Panc1 (cell line): ENCODE data around the gene ZNF593. TPM values are rescaled to one million over a fixed set of nuclear protein-coding genes. Genes with fewer than 3 reads are reported as not detected.

Source experiments
- ATAC-seq: fragments of 200-7000 bp; cut with Tn5 transposase; 2 replicates; pipeline ENCODE4 v1.9.1; 2020; ENCODE audit warnings: mild to moderate bottlenecking, moderate library complexity
- BruUV-seq: library from RNA; stranded (reverse); fragments of 400-500 nt; replicated peaks from 2 replicates; lab custom pipeline; 2021; lab: Mats Ljungman, UMichigan
- CTCF ChIA-PET: fragments of 300-600 bp; sonication (Branson Sonifier 250); formaldehyde crosslinking; loops from one replicate; lab custom pipeline; 2022; ENCODE audit warnings: antibody characterized with exemption; lab: Charles Lee
- POLR2A ChIA-PET: fragments of 300-600 bp; sonication (Branson Sonifier 250); formaldehyde crosslinking; loops from one replicate; lab custom pipeline; 2022; ENCODE audit warnings: antibody characterized with exemption; lab: Charles Lee
- DNase-seq: peaks from one replicate; pipeline ENCODE4 v3.0.0-alpha.2; 2010; ENCODE audit warnings: low read depth, low spot score
- H3K27ac ChIP-seq: 2 replicates; pipeline ENCODE4 v1.5.1; 2011; ENCODE audit warnings: mild to moderate bottlenecking, low read length, inconsistent platforms
- H3K27me3 ChIP-seq: fragments of 200-500 bp; sonication (Bioruptor generic); 2 replicates; pipeline ENCODE4 v1.6.0; 2014; ENCODE audit warnings: low read length, inconsistent platforms; ENCODE audit not compliant: control insufficient read depth, insufficient read depth
- H3K36me3 ChIP-seq: fragments of 200-500 bp; sonication (Bioruptor generic); 2 replicates; pipeline ENCODE4 v1.5.1; 2014; ENCODE audit warnings: inconsistent platforms, mild to moderate bottlenecking, low read length, moderate library complexity; ENCODE audit not compliant: control insufficient read depth, insufficient read depth
- H3K4me1 ChIP-seq: 2 replicates; pipeline ENCODE4 v1.5.1; 2011; ENCODE audit warnings: inconsistent platforms, mild to moderate bottlenecking, low read length, moderate library complexity; ENCODE audit not compliant: control insufficient read depth, insufficient read depth
- H3K4me3 ChIP-seq, 2 experiments: 2 replicates each; pipeline ENCODE4 v1.5.1; 2011 to 2012; ENCODE audit warnings: low read depth in 2 of 2, low read length in 2 of 2, mild to moderate bottlenecking in 2 of 2, inconsistent platforms in 1 of 2, moderate library complexity in 1 of 2
- H3K9me3 ChIP-seq: fragments of 200-500 bp; sonication (Bioruptor generic); 2 replicates; pipeline ENCODE4 v1.5.1; 2014; ENCODE audit warnings: low read depth, mild to moderate bottlenecking, inconsistent platforms, low read length, moderate library complexity; ENCODE audit not compliant: control insufficient read depth, insufficient read depth
- POLR2AphosphoS5 ChIP-seq: IDR thresholded peaks from 2 replicates; pipeline ENCODE4 v1.6.1; 2012; ENCODE audit warnings: mild to moderate bottlenecking, low read depth, low read length, moderate library complexity
- SIN3A ChIP-seq: IDR thresholded peaks from 2 replicates; pipeline ENCODE4 v1.6.1; 2012; ENCODE audit warnings: low read depth, mild to moderate bottlenecking, low read length, moderate library complexity, borderline replicate concordance; ENCODE audit not compliant: insufficient read depth
- TCF7L2 ChIP-seq: IDR thresholded peaks from 2 replicates; pipeline ENCODE4 v1.6.1; 2011; ENCODE audit warnings: mild to moderate bottlenecking, low read depth, low read length, inconsistent platforms
- in situ Hi-C: cut with HindIII; loops from 2 replicates; pipeline ENCODE4 v1.10.0; 2016; ENCODE audit warnings: low sequenced_read_pairs, low pct_unique_long_range_greater_than_20kb
- intact Hi-C: fragments of 100-400 bp; cut with micrococcal nuclease; formaldehyde crosslinking; loops from one replicate; pipeline ENCODE4 v1.10.0; 2022; ENCODE audit not compliant: unreplicated experiment
- total RNA-seq: library from RNA; stranded (reverse); gene quantifications from one replicate; pipeline ENCODE4 v1.2.1, GENCODE V29; 2021; ENCODE audit not compliant: unreplicated experiment
- TF ChIP-seq, protein P1 (sequence below), 2 experiments: IDR thresholded peaks; 2 replicates each; pipeline ENCODE4 v1.6.1; 2011 to 2012; ENCODE audit warnings: low read depth in 2 of 2, control low read depth in 1 of 2, low read length in 1 of 2, mild to moderate bottlenecking in 1 of 2, moderate library complexity in 1 of 2; ENCODE audit not compliant: insufficient read depth in 1 of 2
- TF ChIP-seq, protein P2 (sequence below): fragments of 450-650 bp; IDR thresholded peaks from 2 replicates; pipeline ENCODE4 v1.5.1; 2017; ENCODE audit warnings: mild to moderate bottlenecking

The ZNF593 gene
- total RNA-seq, 1 experiment from 2014 or later, result 108 TPM

DNA sequence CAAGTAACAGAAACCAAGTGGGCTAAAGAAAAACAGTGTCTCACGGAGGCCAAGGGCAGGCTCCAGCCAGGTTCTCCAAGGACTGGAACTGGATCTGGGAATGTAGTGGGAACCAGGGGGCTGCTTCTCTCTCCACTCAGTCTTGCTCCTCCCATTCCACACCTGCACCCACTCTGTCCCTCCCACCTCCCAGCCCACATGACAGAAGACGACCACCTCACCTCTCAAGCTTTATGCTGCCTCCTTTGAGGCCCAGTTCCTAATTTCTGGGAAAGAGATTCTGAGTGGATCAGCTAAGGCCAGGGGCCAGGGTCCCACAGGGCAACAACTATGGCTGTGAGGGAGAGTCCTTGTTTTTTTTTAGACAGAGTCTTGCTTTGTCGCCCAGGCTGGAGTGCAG is 45.5 kb downstream of the ZNF593 start:
- Histone ChIP-seq H3K4me3 (no peak overlapping the region), H3K9me3 (no peaks in the 10 kb centered on the region), H3K36me3 (no peaks in the 10 kb centered on the region), H3K4me1 (no peaks in the 10 kb centered on the region; the same call in 1 of the 2 replicates), H3K27me3 (no peaks in the 10 kb centered on the region), H3K27ac (no peak overlapping the region)
- DNase-seq, result no peak
- intact Hi-C loops (no loop called here), in situ Hi-C loops (no loop called here)
- ChIA-PET CTCF (no interaction called here), POLR2A (interaction anchor here (0.6 kb wide), 2 partner anchors 19 to 32 kb away, joined by 3 to 4 read pairs; no protein-coding TSS in a partner anchor)
- ATAC-seq, result no peak
- TF ChIP-seq, protein P1, sequence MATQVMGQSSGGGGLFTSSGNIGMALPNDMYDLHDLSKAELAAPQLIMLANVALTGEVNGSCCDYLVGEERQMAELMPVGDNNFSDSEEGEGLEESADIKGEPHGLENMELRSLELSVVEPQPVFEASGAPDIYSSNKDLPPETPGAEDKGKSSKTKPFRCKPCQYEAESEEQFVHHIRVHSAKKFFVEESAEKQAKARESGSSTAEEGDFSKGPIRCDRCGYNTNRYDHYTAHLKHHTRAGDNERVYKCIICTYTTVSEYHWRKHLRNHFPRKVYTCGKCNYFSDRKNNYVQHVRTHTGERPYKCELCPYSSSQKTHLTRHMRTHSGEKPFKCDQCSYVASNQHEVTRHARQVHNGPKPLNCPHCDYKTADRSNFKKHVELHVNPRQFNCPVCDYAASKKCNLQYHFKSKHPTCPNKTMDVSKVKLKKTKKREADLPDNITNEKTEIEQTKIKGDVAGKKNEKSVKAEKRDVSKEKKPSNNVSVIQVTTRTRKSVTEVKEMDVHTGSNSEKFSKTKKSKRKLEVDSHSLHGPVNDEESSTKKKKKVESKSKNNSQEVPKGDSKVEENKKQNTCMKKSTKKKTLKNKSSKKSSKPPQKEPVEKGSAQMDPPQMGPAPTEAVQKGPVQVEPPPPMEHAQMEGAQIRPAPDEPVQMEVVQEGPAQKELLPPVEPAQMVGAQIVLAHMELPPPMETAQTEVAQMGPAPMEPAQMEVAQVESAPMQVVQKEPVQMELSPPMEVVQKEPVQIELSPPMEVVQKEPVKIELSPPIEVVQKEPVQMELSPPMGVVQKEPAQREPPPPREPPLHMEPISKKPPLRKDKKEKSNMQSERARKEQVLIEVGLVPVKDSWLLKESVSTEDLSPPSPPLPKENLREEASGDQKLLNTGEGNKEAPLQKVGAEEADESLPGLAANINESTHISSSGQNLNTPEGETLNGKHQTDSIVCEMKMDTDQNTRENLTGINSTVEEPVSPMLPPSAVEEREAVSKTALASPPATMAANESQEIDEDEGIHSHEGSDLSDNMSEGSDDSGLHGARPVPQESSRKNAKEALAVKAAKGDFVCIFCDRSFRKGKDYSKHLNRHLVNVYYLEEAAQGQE (IDR thresholded peaks at IDR 0.05; ENCODE audit: insufficient read depth in 1 of 2, low read depth in 2 of 2, low read length in 1 of 2), result no peak
- TF ChIP-seq SIN3A (no peak), POLR2AphosphoS5 (no peak), TCF7L2 (no peak)
- TF ChIP-seq, protein P2, sequence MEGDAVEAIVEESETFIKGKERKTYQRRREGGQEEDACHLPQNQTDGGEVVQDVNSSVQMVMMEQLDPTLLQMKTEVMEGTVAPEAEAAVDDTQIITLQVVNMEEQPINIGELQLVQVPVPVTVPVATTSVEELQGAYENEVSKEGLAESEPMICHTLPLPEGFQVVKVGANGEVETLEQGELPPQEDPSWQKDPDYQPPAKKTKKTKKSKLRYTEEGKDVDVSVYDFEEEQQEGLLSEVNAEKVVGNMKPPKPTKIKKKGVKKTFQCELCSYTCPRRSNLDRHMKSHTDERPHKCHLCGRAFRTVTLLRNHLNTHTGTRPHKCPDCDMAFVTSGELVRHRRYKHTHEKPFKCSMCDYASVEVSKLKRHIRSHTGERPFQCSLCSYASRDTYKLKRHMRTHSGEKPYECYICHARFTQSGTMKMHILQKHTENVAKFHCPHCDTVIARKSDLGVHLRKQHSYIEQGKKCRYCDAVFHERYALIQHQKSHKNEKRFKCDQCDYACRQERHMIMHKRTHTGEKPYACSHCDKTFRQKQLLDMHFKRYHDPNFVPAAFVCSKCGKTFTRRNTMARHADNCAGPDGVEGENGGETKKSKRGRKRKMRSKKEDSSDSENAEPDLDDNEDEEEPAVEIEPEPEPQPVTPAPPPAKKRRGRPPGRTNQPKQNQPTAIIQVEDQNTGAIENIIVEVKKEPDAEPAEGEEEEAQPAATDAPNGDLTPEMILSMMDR, result no peak
- no TSS peak for BruUV-seq

GRCh38 chr1:26218906-26219494 is 49.3 kb downstream of the ZNF593 start:
- no peaks in the 10 kb centered on the region for H3K36me3 ChIP-seq
- H3K4me1 ChIP-seq, result no peaks in the 10 kb centered on the region; the same call in 1 of the 2 replicates
- H3K4me3 ChIP-seq, result no peak overlapping the region
- intact Hi-C loops (no loop called here), in situ Hi-C loops (no loop called here)
- ChIA-PET CTCF (no interaction called here), POLR2A (no interaction called here)
- no peaks in the 10 kb centered on the region for H3K27me3 ChIP-seq
- TF ChIP-seq SIN3A (no peak), TCF7L2 (no peak), POLR2AphosphoS5 (no peak)
- TF ChIP-seq, protein P1 (IDR thresholded peaks at IDR 0.05; ENCODE audit: insufficient read depth in 1 of 2, low read depth in 2 of 2, low read length in 1 of 2), result no peak
- TF ChIP-seq, protein P2, result no peak
- ATAC-seq (peak; percentile 44; the same call in 1 of the 2 replicates), DNase-seq (no peak)
- no peak overlapping the region for H3K27ac ChIP-seq
- H3K9me3 ChIP-seq, result no peaks in the 10 kb centered on the region
- no TSS peak for BruUV-seq
